Loucy (cell line): ENCODE data around the gene MYL12B.
A peak's percentile ranks its signal among the peaks of the same experiment; 100 is the strongest.

Experiments used
- H2AFZ ChIP-seq: fragments of 200-600 bp; sonication (generic); 2 replicates; pipeline ENCODE4 v1.6.0; 2016; ENCODE audit warnings: antibody characterized with exemption, mild to moderate bottlenecking, low read length, moderate library complexity
- H3F3A ChIP-seq: fragments of 200-600 bp; 2 replicates; pipeline ENCODE4 v1.6.0; 2016; ENCODE audit warnings: antibody characterized with exemption, low read depth, mild to moderate bottlenecking
- H3K27me3 ChIP-seq: fragments of 200-600 bp; sonication (generic); 2 replicates; pipeline ENCODE4 v1.6.1; 2014; ENCODE audit warnings: low read length, mild to moderate bottlenecking; ENCODE audit not compliant: insufficient read depth, poor library complexity, severe bottlenecking
- H3K36me3 ChIP-seq: fragments of 200-600 bp; sonication (generic); 2 replicates; pipeline ENCODE4 v1.6.1; 2016; ENCODE audit warnings: low read length; ENCODE audit not compliant: insufficient read depth
- H3K4me1 ChIP-seq: fragments of 200-600 bp; sonication (generic); 2 replicates; pipeline ENCODE4 v1.5.1; 2014; ENCODE audit warnings: low read length, mild to moderate bottlenecking; ENCODE audit not compliant: insufficient read depth, poor library complexity, severe bottlenecking
- H3K4me2 ChIP-seq: fragments of 200-600 bp; sonication (generic); 2 replicates; pipeline ENCODE4 v1.6.0; 2014; ENCODE audit warnings: antibody characterized with exemption, low read length, low read depth, mild to moderate bottlenecking; ENCODE audit not compliant: poor library complexity, severe bottlenecking
- H3K4me3 ChIP-seq: fragments of 200-600 bp; sonication (generic); 2 replicates; pipeline ENCODE4 v1.5.1; 2014; ENCODE audit warnings: low read length, mild to moderate bottlenecking, mixed read lengths; ENCODE audit not compliant: poor library complexity, severe bottlenecking
- H3K79me2 ChIP-seq: fragments of 200-600 bp; sonication (generic); 2 replicates; pipeline ENCODE4 v1.6.1; 2014; ENCODE audit warnings: low read length; ENCODE audit not compliant: insufficient read depth
- H3K9ac ChIP-seq: fragments of 200-600 bp; sonication (generic); 2 replicates; pipeline ENCODE4 v1.6.0; 2014; ENCODE audit warnings: mild to moderate bottlenecking, low read depth, low read length, moderate library complexity; ENCODE audit not compliant: poor library complexity, severe bottlenecking
- H3K9me2 ChIP-seq: fragments of 200-600 bp; sonication (generic); replicated peaks from 2 replicates; pipeline ENCODE4 v1.6.1; 2016; ENCODE audit warnings: low read depth, low read length, mixed read lengths
- H3K9me3 ChIP-seq: fragments of 200-600 bp; sonication (generic); 2 replicates; pipeline ENCODE4 v1.6.1; 2014; ENCODE audit warnings: mild to moderate bottlenecking, antibody characterized with exemption, low read length, low read depth; ENCODE audit not compliant: insufficient read depth
- H4K20me1 ChIP-seq: fragments of 200-600 bp; sonication (generic); 2 replicates; pipeline ENCODE4 v1.6.0; 2014; ENCODE audit warnings: antibody characterized with exemption, low read length, mild to moderate bottlenecking; ENCODE audit not compliant: insufficient read depth, poor library complexity, severe bottlenecking
- CTCF ChIP-seq: fragments of 200-600 bp; sonication (generic); conservative IDR thresholded peaks from 2 replicates; pipeline ENCODE4 v1.5.1; 2014; ENCODE audit warnings: mild to moderate bottlenecking, antibody characterized with exemption, low read length
- EZH2phosphoT487 ChIP-seq: fragments of 200-600 bp; IDR thresholded peaks from 2 replicates; pipeline ENCODE4 v1.6.1; 2018; ENCODE audit warnings: antibody characterized with exemption, mild to moderate bottlenecking, moderate library complexity, borderline replicate concordance

The MYL12B gene

GRCh38 chr18:3236470-3236869 is 25.5 kb upstream of the MYL12B start:
- Histone ChIP-seq H3F3A (no peaks in the 10 kb centered on the region), H3K79me2 (no peaks in the 10 kb centered on the region), H3K36me3 (no peaks in the 10 kb centered on the region), H3K4me2 (no peak overlapping the region), H4K20me1 (no peaks in the 10 kb centered on the region), H2AFZ (no peak overlapping the region), H3K9ac (no peak overlapping the region), H3K9me2 (no peaks in the 10 kb centered on the region), H3K4me1 (peaks cover 12% of the 10 kb centered on the region), H3K9me3 (no peaks in the 10 kb centered on the region), H3K4me3 (no peak overlapping the region), H3K27me3 (no peaks in the 10 kb centered on the region)
- no peak for TF ChIP-seq CTCF
- TF ChIP-seq EZH2phosphoT487, result no peak

- peak; percentile 56 for TF ChIP-seq CTCF
- no peak for TF ChIP-seq EZH2phosphoT487
- Histone ChIP-seq H3K36me3 (no peaks in the 10 kb centered on the region), H3K27me3 (no peaks in the 10 kb centered on the region), H3K4me2 (no peak overlapping the region), H3K9me3 (peaks cover 2% of the 10 kb centered on the region; the same call in 1 of the 2 replicates), H3K4me3 (no peak overlapping the region), H3F3A (no peaks in the 10 kb centered on the region), H3K9me2 (no peaks in the 10 kb centered on the region), H3K4me1 (peaks cover 12% of the 10 kb centered on the region), H3K9ac (no peak overlapping the region), H4K20me1 (no peaks in the 10 kb centered on the region), H3K79me2 (no peaks in the 10 kb centered on the region), H2AFZ (no peak overlapping the region)
These were observed 23.2 kb upstream of the MYL12B start for GRCh38 chr18:3238742-3239141.

GRCh38 chr18:3245185-3245564 is 16.8 kb upstream of the MYL12B start:
- H3K4me1 ChIP-seq, result peaks cover 25% of the 10 kb centered on the region
- H3K9me3 ChIP-seq, result peaks cover 2% of the 10 kb centered on the region; the same call in 1 of the 2 replicates
- peaks cover 6% of the 10 kb centered on the region for H3K27me3 ChIP-seq
- H3K4me2 ChIP-seq, result peak overlapping the region; percentile 90
- peak overlapping the region; percentile 92 for H3K4me3 ChIP-seq
- H3K79me2 ChIP-seq, result peaks cover 43% of the 10 kb centered on the region
- no peaks in the 10 kb centered on the region; the same call in 1 of the 2 replicates for H3F3A ChIP-seq
- H3K9ac ChIP-seq, result peak overlapping the region; percentile 95
- H4K20me1 ChIP-seq, result peaks cover 13% of the 10 kb centered on the region
- no peak overlapping the region for H2AFZ ChIP-seq
- no peaks in the 10 kb centered on the region; the same call in 1 of the 2 replicates for H3K36me3 ChIP-seq
- no peaks in the 10 kb centered on the region for H3K9me2 ChIP-seq
- TF ChIP-seq EZH2phosphoT487, result no peak
- TF ChIP-seq CTCF, result no peak
